Panc1 (cell line): Measurements from ENCODE around the gene KLF6. TPM values are rescaled to one million over a fixed set of nuclear protein-coding genes. Genes with fewer than 3 reads are reported as not detected.

Experiments
- ATAC-seq: fragments of 200-7000 bp; cut with Tn5 transposase; 2 replicates; pipeline ENCODE4 v1.9.1; 2020; ENCODE audit warnings: mild to moderate bottlenecking, moderate library complexity
- BruUV-seq: library from RNA; stranded (reverse); fragments of 400-500 nt; replicated peaks from 2 replicates; lab custom pipeline; 2021; lab: Mats Ljungman, UMichigan
- CTCF ChIA-PET: fragments of 300-600 bp; sonication (Branson Sonifier 250); formaldehyde crosslinking; loops from one replicate; lab custom pipeline; 2022; ENCODE audit warnings: antibody characterized with exemption; lab: Charles Lee
- POLR2A ChIA-PET: fragments of 300-600 bp; sonication (Branson Sonifier 250); formaldehyde crosslinking; loops from one replicate; lab custom pipeline; 2022; ENCODE audit warnings: antibody characterized with exemption; lab: Charles Lee
- DNase-seq: peaks from one replicate; pipeline ENCODE4 v3.0.0-alpha.2; 2010; ENCODE audit warnings: low read depth, low spot score
- H3K27ac ChIP-seq: 2 replicates; pipeline ENCODE4 v1.5.1; 2011; ENCODE audit warnings: mild to moderate bottlenecking, low read length, inconsistent platforms
- H3K27me3 ChIP-seq: fragments of 200-500 bp; sonication (Bioruptor generic); 2 replicates; pipeline ENCODE4 v1.6.0; 2014; ENCODE audit warnings: low read length, inconsistent platforms; ENCODE audit not compliant: control insufficient read depth, insufficient read depth
- H3K36me3 ChIP-seq: fragments of 200-500 bp; sonication (Bioruptor generic); 2 replicates; pipeline ENCODE4 v1.5.1; 2014; ENCODE audit warnings: inconsistent platforms, mild to moderate bottlenecking, low read length, moderate library complexity; ENCODE audit not compliant: control insufficient read depth, insufficient read depth
- H3K4me1 ChIP-seq: 2 replicates; pipeline ENCODE4 v1.5.1; 2011; ENCODE audit warnings: inconsistent platforms, mild to moderate bottlenecking, low read length, moderate library complexity; ENCODE audit not compliant: control insufficient read depth, insufficient read depth
- H3K4me3 ChIP-seq, 2 experiments: 2 replicates each; pipeline ENCODE4 v1.5.1; 2011 to 2012; ENCODE audit warnings: low read depth in 2 of 2, low read length in 2 of 2, mild to moderate bottlenecking in 2 of 2, inconsistent platforms in 1 of 2, moderate library complexity in 1 of 2
- H3K9me3 ChIP-seq: fragments of 200-500 bp; sonication (Bioruptor generic); 2 replicates; pipeline ENCODE4 v1.5.1; 2014; ENCODE audit warnings: low read depth, mild to moderate bottlenecking, inconsistent platforms, low read length, moderate library complexity; ENCODE audit not compliant: control insufficient read depth, insufficient read depth
- CTCF ChIP-seq: fragments of 450-650 bp; IDR thresholded peaks from 2 replicates; pipeline ENCODE4 v1.5.1; 2017; ENCODE audit warnings: mild to moderate bottlenecking
- POLR2AphosphoS5 ChIP-seq: IDR thresholded peaks from 2 replicates; pipeline ENCODE4 v1.6.1; 2012; ENCODE audit warnings: mild to moderate bottlenecking, low read depth, low read length, moderate library complexity
- REST ChIP-seq, 2 experiments: IDR thresholded peaks; 2 replicates each; pipeline ENCODE4 v1.6.1; 2011 to 2012; ENCODE audit warnings: low read depth in 2 of 2, control low read depth in 1 of 2, low read length in 1 of 2, mild to moderate bottlenecking in 1 of 2, moderate library complexity in 1 of 2; ENCODE audit not compliant: insufficient read depth in 1 of 2
- SIN3A ChIP-seq: IDR thresholded peaks from 2 replicates; pipeline ENCODE4 v1.6.1; 2012; ENCODE audit warnings: low read depth, mild to moderate bottlenecking, low read length, moderate library complexity, borderline replicate concordance; ENCODE audit not compliant: insufficient read depth
- TCF7L2 ChIP-seq: IDR thresholded peaks from 2 replicates; pipeline ENCODE4 v1.6.1; 2011; ENCODE audit warnings: mild to moderate bottlenecking, low read depth, low read length, inconsistent platforms
- in situ Hi-C: cut with HindIII; loops from 2 replicates; pipeline ENCODE4 v1.10.0; 2016; ENCODE audit warnings: low sequenced_read_pairs, low pct_unique_long_range_greater_than_20kb
- intact Hi-C: fragments of 100-400 bp; cut with micrococcal nuclease; formaldehyde crosslinking; loops from one replicate; pipeline ENCODE4 v1.10.0; 2022; ENCODE audit not compliant: unreplicated experiment
- total RNA-seq: library from RNA; stranded (reverse); gene quantifications from one replicate; pipeline ENCODE4 v1.2.1, GENCODE V29; 2021; ENCODE audit not compliant: unreplicated experiment

KLF6 gene
- total RNA-seq, 1 experiment from 2014 or later = 177 TPM

DNA sequence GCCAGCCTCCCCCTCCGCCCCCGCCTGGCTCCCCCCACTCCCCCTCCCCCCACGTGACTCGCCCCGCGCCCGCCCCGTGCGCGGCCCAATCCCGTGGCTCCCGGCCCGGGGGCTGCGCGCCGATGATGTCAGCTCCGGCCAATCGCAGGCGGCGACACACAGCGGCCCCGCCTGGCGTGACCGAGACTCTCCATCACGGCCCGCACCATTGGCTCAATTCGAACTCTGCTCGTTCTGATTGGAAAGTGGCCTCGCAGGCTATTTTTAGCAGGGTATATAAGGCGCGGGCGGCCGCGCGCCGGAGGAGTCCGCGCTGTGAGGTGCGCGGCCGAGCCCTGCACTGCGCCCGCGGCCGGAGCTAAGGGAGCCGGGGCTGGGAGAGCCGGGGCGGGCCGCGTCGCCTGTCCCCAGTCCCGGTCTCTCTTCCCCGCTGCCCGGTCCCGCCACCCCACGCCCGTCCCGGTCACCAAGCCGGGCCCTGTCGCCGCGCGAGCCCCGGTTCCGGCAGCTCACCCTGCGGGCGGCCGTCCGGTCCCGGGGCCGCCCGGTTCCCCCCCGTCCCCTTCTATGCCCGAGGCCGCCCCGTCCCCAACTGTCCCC lies 342 bp upstream of the KLF6 start:
- Histone ChIP-seq H3K4me1 (peaks cover 10% of the 10 kb centered on the region), H3K27ac (peak overlapping the region; percentile 98), H3K27me3 (no peaks in the 10 kb centered on the region), H3K9me3 (no peaks in the 10 kb centered on the region; the same call in 1 of the 2 replicates), H3K36me3 (peaks cover 21% of the 10 kb centered on the region), H3K4me3 (peak overlapping the region; percentile 65 to 96)
- intact Hi-C loops = loop anchor here (5.0 to 10.0 kb wide), 2 partner anchors 102 to 569 kb away; no protein-coding TSS in a partner anchor
- ATAC-seq (peak; percentile 62), DNase-seq (peak; percentile 73)
- CTCF ChIA-PET = no interaction called here
- no TSS peak for BruUV-seq
- TF ChIP-seq REST (IDR thresholded peaks at IDR 0.05; ENCODE audit: insufficient read depth in 1 of 2, low read depth in 2 of 2, low read length in 1 of 2) (no peak), CTCF (no peak), POLR2AphosphoS5 (peak; percentile 82), TCF7L2 (no peak; the same call in 1 of the 2 replicates), SIN3A (peak; percentile 50; the same call in 1 of the 2 replicates)
- in situ Hi-C loops = no loop called here
- POLR2A ChIA-PET = interaction anchor here (0.6 to 2.2 kb wide), 23 partner anchors 9 to 985 kb away, joined by 3 to 11 read pairs (median 4); no protein-coding TSS in a partner anchor

GRCh38 chr10:3783682-3784432 lies 1.2 kb downstream of the KLF6 start:
- peaks cover 13% of the 10 kb centered on the region for H3K4me1 ChIP-seq
- peak; percentile 54 for TF ChIP-seq POLR2AphosphoS5
- TF ChIP-seq SIN3A = 0 out of 2 replicates have a peak, but pooled peaks have one; percentile 58
- peak; percentile 26; the same call in 1 of the 2 replicates for TF ChIP-seq TCF7L2
- no peak for TF ChIP-seq REST (IDR thresholded peaks at IDR 0.05; ENCODE audit: insufficient read depth in 1 of 2, low read depth in 2 of 2, low read length in 1 of 2)
- no peak for TF ChIP-seq CTCF
- CTCF ChIA-PET = no interaction called here
- peak overlapping the region; percentile 96 to 98 for H3K4me3 ChIP-seq
- no peak for DNase-seq
- H3K27me3 ChIP-seq = no peaks in the 10 kb centered on the region
- H3K27ac ChIP-seq = peak overlapping the region; percentile 100
- ATAC-seq = no peak
- POLR2A ChIA-PET = interaction anchor here (0.5 to 1.6 kb wide), 9 partner anchors 12 to 403 kb away, joined by 4 to 11 read pairs (median 6); no protein-coding TSS in a partner anchor
- H3K36me3 ChIP-seq = peaks cover 24% of the 10 kb centered on the region
- no TSS peak for BruUV-seq
- intact Hi-C loops (loop anchor here (5.0 to 10.0 kb wide), 2 partner anchors 571 to 587 kb away; no protein-coding TSS in a partner anchor), in situ Hi-C loops (no loop called here)
- H3K9me3 ChIP-seq = no peaks in the 10 kb centered on the region; the same call in 1 of the 2 replicates
